ENCODE measurements around the gene PTGER4.

PTGER4 gene

DNA sequence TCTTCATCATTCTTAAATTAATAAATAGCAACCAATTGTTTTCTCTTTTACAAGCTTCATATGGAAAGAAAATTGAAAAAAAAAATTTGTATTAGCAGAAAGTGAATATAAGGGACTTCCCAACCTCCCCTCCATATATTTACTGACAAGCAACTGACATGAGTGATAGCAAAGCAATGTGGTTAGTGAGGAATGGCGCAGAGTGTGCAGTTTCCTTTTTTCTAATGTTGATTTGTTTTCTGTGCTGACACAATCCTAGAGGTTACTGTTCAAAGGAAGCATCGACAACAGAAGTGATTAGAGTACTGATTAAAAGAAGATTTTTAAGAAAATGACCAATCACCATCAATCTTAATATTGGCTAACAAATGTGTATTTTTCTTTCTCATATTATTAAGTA, 1.7 kb upstream of the PTGER4 start:
- no peaks in the 10 kb centered on the region for H3K27me3 ChIP-seq (replicated peaks; ENCODE audit: insufficient read depth, low read length)
- no peaks in the 10 kb centered on the region for H4K20me1 ChIP-seq (ENCODE audit: insufficient read depth, low read length)
- DNase-seq: peak; percentile 65
- H3K79me2 ChIP-seq (ENCODE audit: low read length): peaks cover 8% of the 10 kb centered on the region
- H3F3A ChIP-seq (ENCODE audit: insufficient read depth, low read length): peaks cover 26% of the 10 kb centered on the region
- H3K9me2 ChIP-seq (replicated peaks; ENCODE audit: insufficient read depth, low read length): no peaks in the 10 kb centered on the region
- peak overlapping the region; percentile 75; the same call in 1 of the 2 replicates for H3K4me3 ChIP-seq (ENCODE audit: low read length)
- no peaks in the 10 kb centered on the region for H3K36me3 ChIP-seq (replicated peaks; ENCODE audit: insufficient read depth, low read length)
- H3K9me3 ChIP-seq (replicated peaks; ENCODE audit: insufficient read depth, low read length): no peaks in the 10 kb centered on the region
- no peak overlapping the region for H3K27ac ChIP-seq (ENCODE audit: low read length)
- H3K9ac ChIP-seq (ENCODE audit: low read length): no peak overlapping the region
- peak overlapping the region; percentile 86 for H3K4me2 ChIP-seq (ENCODE audit: low read depth, low read length)
- H3K4me1 ChIP-seq (ENCODE audit: low read length): peaks cover 9% of the 10 kb centered on the region
- no peak overlapping the region for H2AFZ ChIP-seq (ENCODE audit: low read length)
- TF ChIP-seq EZH2 (optimal IDR thresholded peaks at IDR 0.05; ENCODE audit: low read depth, low read length): no peak
- TF ChIP-seq, protein P1, sequence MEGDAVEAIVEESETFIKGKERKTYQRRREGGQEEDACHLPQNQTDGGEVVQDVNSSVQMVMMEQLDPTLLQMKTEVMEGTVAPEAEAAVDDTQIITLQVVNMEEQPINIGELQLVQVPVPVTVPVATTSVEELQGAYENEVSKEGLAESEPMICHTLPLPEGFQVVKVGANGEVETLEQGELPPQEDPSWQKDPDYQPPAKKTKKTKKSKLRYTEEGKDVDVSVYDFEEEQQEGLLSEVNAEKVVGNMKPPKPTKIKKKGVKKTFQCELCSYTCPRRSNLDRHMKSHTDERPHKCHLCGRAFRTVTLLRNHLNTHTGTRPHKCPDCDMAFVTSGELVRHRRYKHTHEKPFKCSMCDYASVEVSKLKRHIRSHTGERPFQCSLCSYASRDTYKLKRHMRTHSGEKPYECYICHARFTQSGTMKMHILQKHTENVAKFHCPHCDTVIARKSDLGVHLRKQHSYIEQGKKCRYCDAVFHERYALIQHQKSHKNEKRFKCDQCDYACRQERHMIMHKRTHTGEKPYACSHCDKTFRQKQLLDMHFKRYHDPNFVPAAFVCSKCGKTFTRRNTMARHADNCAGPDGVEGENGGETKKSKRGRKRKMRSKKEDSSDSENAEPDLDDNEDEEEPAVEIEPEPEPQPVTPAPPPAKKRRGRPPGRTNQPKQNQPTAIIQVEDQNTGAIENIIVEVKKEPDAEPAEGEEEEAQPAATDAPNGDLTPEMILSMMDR (IDR thresholded peaks at IDR 0.05; ENCODE audit: low read length): no peak
- no peak for TF ChIP-seq EZH2phosphoT487 (IDR thresholded peaks at IDR 0.05; ENCODE audit: low read length)

DNA sequence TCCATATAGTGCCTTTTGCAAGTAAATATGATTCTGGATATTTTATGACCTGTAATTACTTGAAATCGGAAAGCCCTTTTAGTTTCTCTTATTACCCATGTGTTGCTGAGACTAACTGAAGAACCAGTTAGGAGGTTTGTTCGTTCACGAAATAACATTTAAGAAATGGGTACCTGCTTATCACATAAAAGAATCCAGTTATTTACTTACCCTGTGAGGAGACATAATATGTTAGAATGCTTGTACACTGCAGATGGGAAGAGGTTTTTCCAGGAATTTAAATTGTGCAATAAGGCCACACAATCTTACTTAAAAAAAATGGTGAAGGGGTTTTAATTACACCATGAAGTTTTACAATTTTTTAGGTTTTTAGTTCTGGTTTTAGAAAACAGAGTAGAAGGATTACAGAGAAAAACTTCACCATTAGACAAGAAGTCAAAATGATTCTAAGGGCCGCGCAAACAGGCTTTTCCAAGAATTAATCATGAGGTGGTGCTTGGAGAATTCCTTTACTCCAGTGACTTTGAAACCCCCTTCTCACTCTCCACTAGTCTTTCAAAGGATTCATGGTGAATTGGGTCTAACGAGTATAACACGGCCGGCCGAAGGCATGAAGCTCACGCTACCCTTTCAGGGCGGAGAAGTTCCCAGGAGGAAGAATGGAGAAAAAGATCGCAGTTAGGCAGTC, 1.1 kb upstream of the PTGER4 start:
- H3K4me3 ChIP-seq (ENCODE audit: low read length): peak overlapping the region; percentile 75
- peak overlapping the region; percentile 52 for H3K9ac ChIP-seq (ENCODE audit: low read length)
- H3K27ac ChIP-seq (ENCODE audit: low read length): peak overlapping the region; percentile 87
- TF ChIP-seq EZH2phosphoT487 (IDR thresholded peaks at IDR 0.05; ENCODE audit: low read length): no peak
- TF ChIP-seq, protein P1 (IDR thresholded peaks at IDR 0.05; ENCODE audit: low read length): no peak
- TF ChIP-seq EZH2 (optimal IDR thresholded peaks at IDR 0.05; ENCODE audit: low read depth, low read length): no peak
- H2AFZ ChIP-seq (ENCODE audit: low read length): peak overlapping the region; percentile 45
- H3K4me2 ChIP-seq (ENCODE audit: low read depth, low read length): peak overlapping the region; percentile 86
- no peaks in the 10 kb centered on the region for H3K9me2 ChIP-seq (replicated peaks; ENCODE audit: insufficient read depth, low read length)
- peak; percentile 29 for DNase-seq
- H3K36me3 ChIP-seq (replicated peaks; ENCODE audit: insufficient read depth, low read length): no peaks in the 10 kb centered on the region
- no peaks in the 10 kb centered on the region for H3K9me3 ChIP-seq (replicated peaks; ENCODE audit: insufficient read depth, low read length)
- H3F3A ChIP-seq (ENCODE audit: insufficient read depth, low read length): peaks cover 26% of the 10 kb centered on the region
- no peaks in the 10 kb centered on the region for H4K20me1 ChIP-seq (ENCODE audit: insufficient read depth, low read length)
- peaks cover 14% of the 10 kb centered on the region for H3K4me1 ChIP-seq (ENCODE audit: low read length)
- H3K79me2 ChIP-seq (ENCODE audit: low read length): peaks cover 8% of the 10 kb centered on the region
- H3K27me3 ChIP-seq (replicated peaks; ENCODE audit: insufficient read depth, low read length): no peaks in the 10 kb centered on the region

- Histone ChIP-seq H3K4me2 (ENCODE audit: low read depth, low read length) (peak overlapping the region; percentile 88; the same call in 1 of the 2 replicates), H3K4me3 (ENCODE audit: low read length) (peak overlapping the region; percentile 75), H3K36me3 (replicated peaks; ENCODE audit: insufficient read depth, low read length) (no peaks in the 10 kb centered on the region), H2AFZ (ENCODE audit: low read length) (peak overlapping the region; percentile 88), H3K4me1 (ENCODE audit: low read length) (peaks cover 16% of the 10 kb centered on the region), H3K79me2 (ENCODE audit: low read length) (peaks cover 8% of the 10 kb centered on the region), H3F3A (ENCODE audit: insufficient read depth, low read length) (peaks cover 26% of the 10 kb centered on the region), H3K9me2 (replicated peaks; ENCODE audit: insufficient read depth, low read length) (no peaks in the 10 kb centered on the region), H4K20me1 (ENCODE audit: insufficient read depth, low read length) (no peaks in the 10 kb centered on the region), H3K9me3 (replicated peaks; ENCODE audit: insufficient read depth, low read length) (no peaks in the 10 kb centered on the region), H3K27ac (ENCODE audit: low read length) (peak overlapping the region; percentile 87), H3K27me3 (replicated peaks; ENCODE audit: insufficient read depth, low read length) (no peaks in the 10 kb centered on the region), H3K9ac (ENCODE audit: low read length) (peak overlapping the region; percentile 59)
- TF ChIP-seq EZH2 (optimal IDR thresholded peaks at IDR 0.05; ENCODE audit: low read depth, low read length) (no peak), EZH2phosphoT487 (IDR thresholded peaks at IDR 0.05; ENCODE audit: low read length) (no peak)
- TF ChIP-seq, protein P1 (IDR thresholded peaks at IDR 0.05; ENCODE audit: low read length): no peak
- DNase-seq: peak; percentile 86
Observed at GRCh38 chr5:40679148-40679912, 385 bp upstream of the PTGER4 start.

Measured in MM.1S (cell line).